ENCODE results near the gene F8A3. TPM values are rescaled to one million over a fixed set of nuclear protein-coding genes. Genes with fewer than 3 reads are reported as not detected.

F8A3 gene
- total RNA-seq = 0.85 and 1.3 TPM in 2 replicates

DNA sequence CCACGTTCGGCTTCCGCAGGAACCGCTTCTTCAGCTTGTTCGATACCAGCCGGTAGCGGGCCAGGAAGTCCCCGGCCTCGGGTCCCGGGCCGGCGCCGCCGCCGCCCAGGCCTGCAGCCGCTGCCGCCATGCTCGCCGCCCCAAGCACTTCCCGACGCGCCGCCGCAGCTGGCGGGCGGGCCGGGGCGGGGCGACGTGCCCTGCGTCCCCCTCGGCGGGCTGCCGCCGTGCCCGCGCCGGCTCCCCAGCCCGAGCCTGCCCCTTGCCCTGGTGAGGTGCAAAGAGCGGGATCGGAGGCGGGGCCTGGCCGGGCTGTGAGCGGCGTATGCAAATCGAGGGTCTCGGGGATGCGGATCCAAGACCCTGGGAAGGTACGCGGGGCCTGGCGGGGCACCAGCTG, at the start of gene F8A3:
F8A3 (minus strand) TSS at position 150 of the 400 bp plus-strand sequence; CDS start at position 130, 20 bp downstream.

Other genes starting within 250 kb of the F8A3 start
- 49.8 and 61.9 TPM in 2 replicates for gene VBP1, start 242.2 kb downstream of the F8A3 start, total RNA-seq
- gene RAB39B, start 194.1 kb downstream of the F8A3 start, total RNA-seq = under 0.01 and 0.09 TPM in 2 replicates
- 0.56 and 0.72 TPM in 2 replicates for gene CLIC2, start 124.0 kb downstream of the F8A3 start, total RNA-seq
- gene F8A2, start 76.5 kb downstream of the F8A3 start, total RNA-seq = not detected in 2 replicates
- gene SPRY3, start 154.0 kb upstream of the F8A3 start, total RNA-seq = 0.47 and 0.81 TPM in 2 replicates
- 9.5 and 10.3 TPM in 2 replicates for gene TMLHE, start 154.3 kb upstream of the F8A3 start, total RNA-seq

All from endothelial cell of coronary artery (primary cell).